Caco-2 (cell line): ENCODE data around the gene TLE2. TPM values are rescaled to one million over a fixed set of nuclear protein-coding genes. Genes with fewer than 3 reads are reported as not detected.

ENCODE experiments used
- BruUV-seq: library from RNA; stranded (reverse); fragments of 400-500 nt; replicated peaks from 2 replicates; lab custom pipeline; 2021; lab: Mats Ljungman, UMichigan
- CTCF ChIA-PET: fragments of 300-600 bp; sonication (Branson Sonifier 250); formaldehyde crosslinking; loops from one replicate; lab custom pipeline; 2022; ENCODE audit warnings: antibody characterized with exemption; lab: Charles Lee
- POLR2A ChIA-PET: fragments of 300-600 bp; sonication (Branson Sonifier 250); formaldehyde crosslinking; loops from one replicate; lab custom pipeline; 2022; ENCODE audit warnings: antibody characterized with exemption; lab: Charles Lee
- DNase-seq, 2 experiments: peaks; one replicate each; pipeline versions ENCODE4 v3.0.0 to v3.0.0-alpha.2; 2020 to 2022
- H3K27me3 ChIP-seq: replicated peaks from 2 replicates; pipeline ENCODE4 v1.6.0; 2011; ENCODE audit warnings: low read length; ENCODE audit not compliant: control insufficient read depth, insufficient read depth
- H3K36me3 ChIP-seq: 2 replicates; pipeline ENCODE4 v1.5.1; 2011; ENCODE audit warnings: low read length; ENCODE audit not compliant: control insufficient read depth, insufficient read depth
- H3K4me1 ChIP-seq: fragments of 250-450 bp; sonication (Bioruptor Pico); 2 replicates; pipeline ENCODE4 v1.5.1; 2020; ENCODE audit warnings: mild to moderate bottlenecking
- H3K4me3 ChIP-seq: 2 replicates; pipeline ENCODE4 v1.5.1; 2011; ENCODE audit warnings: low read depth, mild to moderate bottlenecking, control low read depth, low read length
- H3K9me3 ChIP-seq: fragments of 250-450 bp; sonication (Bioruptor Pico); 2 replicates; pipeline ENCODE4 v1.5.1; 2020; ENCODE audit warnings: mild to moderate bottlenecking, moderate library complexity
- H3K27ac Mint-ChIP-seq: one replicate; pipeline ENCODE4 v1.8.0; 2022; ENCODE audit warnings: mixed read lengths; ENCODE audit not compliant: unreplicated experiment
- H3K27me3 Mint-ChIP-seq: one replicate; pipeline ENCODE4 v1.8.0; 2022; ENCODE audit warnings: mixed read lengths; ENCODE audit not compliant: insufficient read depth, unreplicated experiment
- H3K36me3 Mint-ChIP-seq: one replicate; pipeline ENCODE4 v1.8.0; 2022; ENCODE audit warnings: mild to moderate bottlenecking, mixed read lengths; ENCODE audit not compliant: insufficient read depth, unreplicated experiment
- H3K4me1 Mint-ChIP-seq: one replicate; pipeline ENCODE4 v1.8.0; 2022; ENCODE audit warnings: low read depth, mixed read lengths; ENCODE audit not compliant: unreplicated experiment
- H3K4me3 Mint-ChIP-seq: one replicate; pipeline ENCODE4 v1.8.0; 2022; ENCODE audit warnings: mild to moderate bottlenecking, moderate library complexity, mixed read lengths; ENCODE audit not compliant: unreplicated experiment
- H3K9me3 Mint-ChIP-seq: one replicate; pipeline ENCODE4 v1.8.0; 2022; ENCODE audit warnings: mixed read lengths; ENCODE audit not compliant: unreplicated experiment
- CTCF ChIP-seq, 2 experiments: fragments of 200-600 bp in 1 of 2; IDR thresholded peaks; 1 replicate in 1 of 2; 2 replicates in 1 of 2; pipeline versions ENCODE4 v1.5.1 to v1.8.0; 2011 to 2022; ENCODE audit warnings: antibody characterized with exemption in 1 of 2, control low read depth in 1 of 2, inconsistent platforms in 1 of 2, low read depth in 1 of 2, low read length in 1 of 2, mild to moderate bottlenecking in 1 of 2, moderate library complexity in 1 of 2; ENCODE audit not compliant: insufficient read depth in 1 of 2, severe bottlenecking in 1 of 2, unreplicated experiment in 1 of 2
- intact Hi-C: fragments of 100-400 bp; cut with micrococcal nuclease; formaldehyde crosslinking; loops from one replicate; pipeline ENCODE4 v1.10.0; 2022; ENCODE audit not compliant: unreplicated experiment
- total RNA-seq: library from RNA; stranded (reverse); gene quantifications from 2 replicates; pipeline ENCODE4 v1.2.3, GENCODE V29; 2022

The TLE2 gene
- total RNA-seq, 1 experiment from 2014 or later = 31.3 TPM

- H3K4me3 ChIP-seq = no peak overlapping the region; the same call in 1 of the 2 replicates
- BruUV-seq = no TSS peak
- TF ChIP-seq CTCF (IDR thresholded peaks at IDR 0.05; ENCODE audit: insufficient read depth in 1 of 2, low read depth in 1 of 2, low read length in 1 of 2, severe bottlenecking in 1 of 2, unreplicated experiment in 1 of 2) = no peak
- H3K27ac Mint-ChIP-seq = peak overlapping the region; percentile 94
- peaks cover 29% of the 10 kb centered on the region for H3K4me1 ChIP-seq
- H3K27me3 Mint-ChIP-seq = no peaks in the 10 kb centered on the region
- H3K36me3 ChIP-seq = no peaks in the 10 kb centered on the region
- ChIA-PET CTCF (no interaction called here), POLR2A (no interaction called here)
- H3K9me3 Mint-ChIP-seq = no peaks in the 10 kb centered on the region
- intact Hi-C loops = no loop called here
- no peak for DNase-seq
- no peaks in the 10 kb centered on the region for H3K9me3 ChIP-seq
- H3K36me3 Mint-ChIP-seq = peaks cover 30% of the 10 kb centered on the region
- peak overlapping the region; percentile 90 for H3K4me3 Mint-ChIP-seq
- no peaks in the 10 kb centered on the region for H3K27me3 ChIP-seq
- peaks cover 31% of the 10 kb centered on the region for H3K4me1 Mint-ChIP-seq
Observed at GRCh38 chr19:3033595-3034405, 4.7 kb upstream of the TLE2 start.

GRCh38 chr19:3031607-3031867 lies 2.5 kb upstream of the TLE2 start:
- H3K4me3 ChIP-seq = no peak overlapping the region
- POLR2A ChIA-PET = interaction anchor here (1.2 kb wide), 1 partner anchor 9 kb away, joined by 5 read pairs; no protein-coding TSS in a partner anchor
- H3K9me3 ChIP-seq = no peaks in the 10 kb centered on the region
- no peak for DNase-seq
- CTCF ChIA-PET = no interaction called here
- no peaks in the 10 kb centered on the region for H3K36me3 ChIP-seq
- no peaks in the 10 kb centered on the region for H3K9me3 Mint-ChIP-seq
- peak overlapping the region; percentile 23 for H3K27ac Mint-ChIP-seq
- peaks cover 29% of the 10 kb centered on the region for H3K4me1 ChIP-seq
- H3K36me3 Mint-ChIP-seq = peaks cover 24% of the 10 kb centered on the region
- no peaks in the 10 kb centered on the region for H3K27me3 Mint-ChIP-seq
- no TSS peak for BruUV-seq
- no peak overlapping the region for H3K4me3 Mint-ChIP-seq
- TF ChIP-seq CTCF (IDR thresholded peaks at IDR 0.05; ENCODE audit: insufficient read depth in 1 of 2, low read depth in 1 of 2, low read length in 1 of 2, severe bottlenecking in 1 of 2, unreplicated experiment in 1 of 2) = no peak
- H3K4me1 Mint-ChIP-seq = peaks cover 31% of the 10 kb centered on the region
- no peaks in the 10 kb centered on the region for H3K27me3 ChIP-seq
- intact Hi-C loops = no loop called here

GRCh38 chr19:3028305-3029064 lies 595 bp downstream of the TLE2 start:
- no TSS peak for BruUV-seq

More at GRCh38 chr19:3028305-3029064, 595 bp downstream of the TLE2 start:
- no peaks in the 10 kb centered on the region for H3K9me3 ChIP-seq
- POLR2A ChIA-PET = interaction anchor here (0.5 kb wide), 1 partner anchor 78 kb away, joined by 4 read pairs; no protein-coding TSS in a partner anchor
- Mint-ChIP-seq H3K36me3 (peaks cover 4% of the 10 kb centered on the region), H3K9me3 (no peaks in the 10 kb centered on the region), H3K27me3 (no peaks in the 10 kb centered on the region), H3K27ac (no peak overlapping the region), H3K4me3 (peak overlapping the region; percentile 72), H3K4me1 (peaks cover 17% of the 10 kb centered on the region)
- H3K4me1 ChIP-seq = peaks cover 13% of the 10 kb centered on the region
- no peaks in the 10 kb centered on the region for H3K36me3 ChIP-seq
- peak overlapping the region; percentile 79 for H3K4me3 ChIP-seq
- H3K27me3 ChIP-seq = no peaks in the 10 kb centered on the region
- peak; percentile 57 for DNase-seq
- TF ChIP-seq CTCF (IDR thresholded peaks at IDR 0.05; ENCODE audit: insufficient read depth in 1 of 2, low read depth in 1 of 2, low read length in 1 of 2, severe bottlenecking in 1 of 2, unreplicated experiment in 1 of 2) = no peak
- intact Hi-C loops = loop anchor here (2.0 kb wide), 1 partner anchor 66 kb away; no protein-coding TSS in a partner anchor
- CTCF ChIA-PET = interaction anchor here (0.6 kb wide), 1 partner anchor 78 kb away, joined by 3 read pairs; no protein-coding TSS in a partner anchor
